H9 (cell line): ENCODE measurements around the gene VDR. TPM values are rescaled to one million over a fixed set of nuclear protein-coding genes. Genes with fewer than 3 reads are reported as not detected.
A peak's percentile ranks its signal among the peaks of the same experiment; 100 is the strongest.

Source experiments
- DNase-seq: peaks from one replicate; pipeline ENCODE4 v3.0.0-alpha.2; 2017
- H2AFZ ChIP-seq: one replicate; pipeline ENCODE4 v1.6.1; 2013; ENCODE audit warnings: mild to moderate bottlenecking, low read length, control low read depth, moderate library complexity
- H2AK5ac ChIP-seq: 2 replicates; pipeline ENCODE4 v1.6.1; 2013; ENCODE audit warnings: low read length, control low read depth, mixed read lengths; ENCODE audit not compliant: insufficient read length
- H2BK120ac ChIP-seq: one replicate; pipeline ENCODE4 v1.6.1; 2013; ENCODE audit warnings: low read depth, mild to moderate bottlenecking, low read length, control low read depth, inconsistent platforms; ENCODE audit not compliant: poor library complexity, severe bottlenecking
- H2BK12ac ChIP-seq: 2 replicates; pipeline ENCODE4 v1.6.1; 2013; ENCODE audit warnings: low read length, control low read depth, mixed read lengths, low read depth; ENCODE audit not compliant: insufficient read length
- H2BK15ac ChIP-seq: 2 replicates; pipeline ENCODE4 v1.6.1; 2013; ENCODE audit warnings: low read depth, low read length, control low read depth
- H2BK20ac ChIP-seq: one replicate; pipeline ENCODE4 v1.6.1; 2013; ENCODE audit warnings: low read depth, mild to moderate bottlenecking, low read length, control low read depth, inconsistent platforms; ENCODE audit not compliant: poor library complexity, severe bottlenecking
- H2BK5ac ChIP-seq: 2 replicates; pipeline ENCODE4 v1.6.1; 2013; ENCODE audit warnings: low read length, control low read depth, mixed read lengths; ENCODE audit not compliant: insufficient read length
- H3K14ac ChIP-seq: 2 replicates; pipeline ENCODE4 v1.6.1; 2013; ENCODE audit warnings: low read length, control low read depth; ENCODE audit not compliant: insufficient read depth
- H3K18ac ChIP-seq: 2 replicates; pipeline ENCODE4 v1.6.1; 2013; ENCODE audit warnings: low read depth, mild to moderate bottlenecking, mixed read lengths, low read length, control low read depth; ENCODE audit not compliant: insufficient read length
- H3K23ac ChIP-seq: 2 replicates; pipeline ENCODE4 v1.6.1; 2013; ENCODE audit warnings: low read length, control low read depth, mixed read lengths, low read depth; ENCODE audit not compliant: insufficient read length
- H3K23me2 ChIP-seq: 2 replicates; pipeline ENCODE4 v1.6.1; 2013; ENCODE audit warnings: low read depth, mild to moderate bottlenecking, mixed read lengths, low read length, control low read depth; ENCODE audit not compliant: insufficient read length, poor library complexity, severe bottlenecking
- H3K27ac ChIP-seq: 2 replicates; pipeline ENCODE4 v1.5.1; 2013; ENCODE audit warnings: low read length, control low read depth, mixed read lengths, low read depth; ENCODE audit not compliant: insufficient read length
- H3K27me3 ChIP-seq: 2 replicates; pipeline ENCODE4 v1.6.1; 2013; ENCODE audit warnings: low read length, control low read depth, inconsistent platforms; ENCODE audit not compliant: insufficient read depth
- H3K4ac ChIP-seq: 2 replicates; pipeline ENCODE4 v1.6.1; 2013; ENCODE audit warnings: low read depth, mild to moderate bottlenecking, control low read depth, inconsistent platforms, low read length, moderate library complexity
- H3K4me1 ChIP-seq: 2 replicates; pipeline ENCODE4 v1.6.1; 2013; ENCODE audit warnings: low read length, control low read depth, inconsistent platforms; ENCODE audit not compliant: insufficient read depth
- H3K4me2 ChIP-seq: 2 replicates; pipeline ENCODE4 v1.6.1; 2013; ENCODE audit warnings: low read length, control low read depth, mixed read lengths; ENCODE audit not compliant: insufficient read length, insufficient read depth
- H3K56ac ChIP-seq: 2 replicates; pipeline ENCODE4 v1.6.1; 2013; ENCODE audit warnings: low read depth, mild to moderate bottlenecking, mixed read lengths, low read length, control low read depth; ENCODE audit not compliant: insufficient read length
- H3K79me1 ChIP-seq: 2 replicates; pipeline ENCODE4 v1.6.1; 2013; ENCODE audit warnings: low read depth, mild to moderate bottlenecking, moderate library complexity, low read length, control low read depth, inconsistent platforms; ENCODE audit not compliant: insufficient read depth, poor library complexity, severe bottlenecking
- H3K79me2 ChIP-seq: 2 replicates; pipeline ENCODE4 v1.6.1; 2013; ENCODE audit warnings: low read length, control low read depth, inconsistent platforms; ENCODE audit not compliant: insufficient read depth
- H3K9ac ChIP-seq: 2 replicates; pipeline ENCODE4 v1.6.1; 2013; ENCODE audit warnings: low read length, control low read depth, mixed read lengths; ENCODE audit not compliant: insufficient read length; ENCODE audit errors: extremely low read depth
- H3K9me3 ChIP-seq: one replicate; pipeline ENCODE4 v1.6.1; 2013; ENCODE audit warnings: low read depth, low read length, inconsistent platforms; ENCODE audit not compliant: control insufficient read depth
- H3T11ph ChIP-seq: one replicate; pipeline ENCODE4 v1.6.1; 2013; ENCODE audit warnings: mild to moderate bottlenecking, low read length, control low read depth, inconsistent platforms
- H4K20me1 ChIP-seq: one replicate; pipeline ENCODE4 v1.6.1; 2013; ENCODE audit not compliant: control insufficient read depth, insufficient read length, insufficient read depth
- H4K5ac ChIP-seq: 2 replicates; pipeline ENCODE4 v1.6.1; 2013; ENCODE audit warnings: low read depth, mild to moderate bottlenecking, mixed read lengths, low read length, control low read depth; ENCODE audit not compliant: insufficient read length
- H4K8ac ChIP-seq: replicated peaks from 2 replicates; pipeline ENCODE4 v1.6.1; 2013; ENCODE audit warnings: low read length, control low read depth, mixed read lengths, low read depth; ENCODE audit not compliant: insufficient read length
- H4K91ac ChIP-seq: 2 replicates; pipeline ENCODE4 v1.6.1; 2013; ENCODE audit warnings: low read depth, mild to moderate bottlenecking, moderate library complexity, mixed read lengths, low read length, control low read depth; ENCODE audit not compliant: insufficient read length
- H3K27ac Mint-ChIP-seq, 3 experiments: 2 replicates in 2 of 3; 3 replicates in 1 of 3; pipeline ENCODE4 v1.8.0; 2020 to 2021; ENCODE audit warnings: mixed read lengths in 3 of 3, mild to moderate bottlenecking in 1 of 3, moderate library complexity in 1 of 3
- H3K27me3 Mint-ChIP-seq: 2 replicates; pipeline ENCODE4 v1.8.0; 2021; ENCODE audit warnings: low read depth, mild to moderate bottlenecking, moderate library complexity, mixed read lengths
- H3K36me3 Mint-ChIP-seq, 3 experiments: 2 replicates in 2 of 3; 3 replicates in 1 of 3; pipeline ENCODE4 v1.8.0; 2020 to 2021; ENCODE audit warnings: low read depth in 3 of 3, mixed read lengths in 3 of 3; ENCODE audit not compliant: insufficient read depth in 1 of 3
- H3K4me1 Mint-ChIP-seq, 2 experiments: 2 replicates each; pipeline ENCODE4 v1.8.0; 2020; ENCODE audit warnings: mixed read lengths in 2 of 2
- H3K4me3 Mint-ChIP-seq, 2 experiments: 2 replicates in 1 of 2; 3 replicates in 1 of 2; pipeline ENCODE4 v1.8.0; 2020 to 2021; ENCODE audit warnings: mild to moderate bottlenecking in 2 of 2, mixed read lengths in 2 of 2, moderate library complexity in 1 of 2
- H3K9me3 Mint-ChIP-seq, 2 experiments: 2 replicates in 1 of 2; 3 replicates in 1 of 2; pipeline ENCODE4 v1.8.0; 2020; ENCODE audit warnings: mild to moderate bottlenecking in 2 of 2, mixed read lengths in 2 of 2, moderate library complexity in 1 of 2
- WGBS: extraction: QIAGEN DNeasy Blood & Tissue Kit; methylation state at CpG from one replicate; pipeline ENCODE4 v1.1.7; 2013; ENCODE audit warnings: missing lambda C conversion rate, low lambda C conversion rate, mixed read lengths; ENCODE audit not compliant: insufficient read length; ENCODE audit errors: extremely low coverage; 5-methylcytosine and 5-hydroxymethylcytosine counted together
- total RNA-seq: library from RNA; stranded (reverse); gene quantifications from 2 replicates; pipeline ENCODE4 v1.2.1, GENCODE V29; 2021
- TF ChIP-seq, protein P1 (sequence below): fragments of 200-600 bp; sonication (generic); conservative IDR thresholded peaks from 3 replicates; pipeline ENCODE4 v1.8.0; 2021; ENCODE audit warnings: antibody characterized with exemption, mild to moderate bottlenecking

VDR gene
- total RNA-seq, 1 experiment from 2014 or later: 0.61 TPM

DNA sequence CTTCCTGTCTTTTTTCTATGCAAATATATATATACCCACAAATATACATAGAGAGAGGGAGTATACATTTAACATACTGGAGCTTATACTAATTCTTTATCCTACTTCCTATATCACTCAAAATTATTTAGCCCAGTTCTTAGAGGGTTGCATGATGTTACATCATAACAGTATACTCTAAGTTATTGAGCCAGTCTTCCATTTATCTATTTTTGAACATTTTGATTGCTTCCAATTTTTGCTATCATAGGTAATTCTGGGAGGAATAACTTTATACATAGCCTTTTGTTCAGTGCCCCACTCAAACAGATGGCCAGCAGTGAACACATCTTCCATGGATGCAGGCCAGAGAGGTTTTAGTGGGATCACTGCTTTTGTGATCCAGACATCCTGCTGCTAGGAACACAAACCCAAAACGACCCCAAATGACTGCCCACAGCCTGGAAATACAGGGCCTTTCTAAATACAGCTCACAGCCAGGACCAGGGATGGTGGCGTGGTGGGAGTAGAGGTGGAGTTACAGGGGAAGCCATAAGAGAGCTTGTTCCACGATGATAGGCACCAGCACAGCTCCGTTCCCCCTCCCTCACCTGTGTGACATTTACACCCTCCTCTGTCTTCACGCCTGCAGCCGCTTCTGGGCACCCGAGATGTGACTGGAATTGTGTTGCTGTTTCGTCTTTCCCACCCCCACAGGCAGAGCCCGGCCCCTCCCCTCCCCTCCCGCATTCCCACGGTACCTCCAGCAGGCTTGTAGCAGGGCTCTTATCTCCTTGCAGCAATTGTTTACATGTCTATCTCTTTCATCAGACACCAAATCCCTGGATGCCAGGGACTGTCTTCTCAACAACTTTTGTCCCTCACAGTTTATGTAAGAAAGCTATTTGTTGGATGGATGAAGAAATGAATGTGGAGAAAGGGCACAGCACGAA lies 54.4 kb downstream of the VDR start:
- Histone ChIP-seq H3K14ac (no peak overlapping the region), H3K27me3 (no peaks in the 10 kb centered on the region; the same call in 1 of the 2 replicates), H3K23me2 (no peaks in the 10 kb centered on the region), H3K79me2 (no peaks in the 10 kb centered on the region), H3K79me1 (no peaks in the 10 kb centered on the region), H3K9ac (no peak overlapping the region), H4K5ac (no peak overlapping the region), H3T11ph (no peak overlapping the region), H2BK20ac (no peak overlapping the region), H2AFZ (no peak overlapping the region), H2BK5ac (no peak overlapping the region), H2BK12ac (no peak overlapping the region), H2AK5ac (no peak overlapping the region), H4K8ac (no peak overlapping the region), H3K56ac (no peak overlapping the region), H3K9me3 (no peaks in the 10 kb centered on the region), H3K27ac (no peak overlapping the region), H3K4me1 (peaks cover 4% of the 10 kb centered on the region; the same call in 1 of the 2 replicates), H2BK15ac (no peak overlapping the region), H3K4me2 (no peak overlapping the region), H4K91ac (no peak overlapping the region), H3K23ac (no peak overlapping the region), H3K4ac (no peak overlapping the region), H3K18ac (no peak overlapping the region), H4K20me1 (no peaks in the 10 kb centered on the region), H2BK120ac (no peak overlapping the region)
- peak; percentile 43 for DNase-seq
- TF ChIP-seq, protein P1, sequence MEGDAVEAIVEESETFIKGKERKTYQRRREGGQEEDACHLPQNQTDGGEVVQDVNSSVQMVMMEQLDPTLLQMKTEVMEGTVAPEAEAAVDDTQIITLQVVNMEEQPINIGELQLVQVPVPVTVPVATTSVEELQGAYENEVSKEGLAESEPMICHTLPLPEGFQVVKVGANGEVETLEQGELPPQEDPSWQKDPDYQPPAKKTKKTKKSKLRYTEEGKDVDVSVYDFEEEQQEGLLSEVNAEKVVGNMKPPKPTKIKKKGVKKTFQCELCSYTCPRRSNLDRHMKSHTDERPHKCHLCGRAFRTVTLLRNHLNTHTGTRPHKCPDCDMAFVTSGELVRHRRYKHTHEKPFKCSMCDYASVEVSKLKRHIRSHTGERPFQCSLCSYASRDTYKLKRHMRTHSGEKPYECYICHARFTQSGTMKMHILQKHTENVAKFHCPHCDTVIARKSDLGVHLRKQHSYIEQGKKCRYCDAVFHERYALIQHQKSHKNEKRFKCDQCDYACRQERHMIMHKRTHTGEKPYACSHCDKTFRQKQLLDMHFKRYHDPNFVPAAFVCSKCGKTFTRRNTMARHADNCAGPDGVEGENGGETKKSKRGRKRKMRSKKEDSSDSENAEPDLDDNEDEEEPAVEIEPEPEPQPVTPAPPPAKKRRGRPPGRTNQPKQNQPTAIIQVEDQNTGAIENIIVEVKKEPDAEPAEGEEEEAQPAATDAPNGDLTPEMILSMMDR: no peak
- Mint-ChIP-seq H3K27ac (no peak overlapping the region), H3K27me3 (peaks cover 20% of the 10 kb centered on the region), H3K36me3 (no peaks in the 10 kb centered on the region; a peak in 1 of 7 replicates), H3K4me3 (peak overlapping the region in 1 of 2 experiments; percentile 38; a peak in 1 of 5 replicates), H3K9me3 (no peaks in the 10 kb centered on the region; a peak in 1 of 5 replicates), H3K4me1 (peaks cover 26 to 28% of the 10 kb centered on the region in 2 experiments)
- WGBS: no CpG with 5 or more reads among the region's 12 CpGs
